Activated CD4-positive, alpha-beta T cell treated with anti-CD3 and anti-CD28 coated beads, Interleukin-2, amount 50 U/mL, for 4 hours (primary cell): ENCODE measurements around the gene SLC9A1.

ENCODE experiments used
- DNase-seq, 2 experiments: peaks; one replicate each; pipeline ENCODE4 v3.0.0-alpha.2; 2020

Gene SLC9A1

DNA sequence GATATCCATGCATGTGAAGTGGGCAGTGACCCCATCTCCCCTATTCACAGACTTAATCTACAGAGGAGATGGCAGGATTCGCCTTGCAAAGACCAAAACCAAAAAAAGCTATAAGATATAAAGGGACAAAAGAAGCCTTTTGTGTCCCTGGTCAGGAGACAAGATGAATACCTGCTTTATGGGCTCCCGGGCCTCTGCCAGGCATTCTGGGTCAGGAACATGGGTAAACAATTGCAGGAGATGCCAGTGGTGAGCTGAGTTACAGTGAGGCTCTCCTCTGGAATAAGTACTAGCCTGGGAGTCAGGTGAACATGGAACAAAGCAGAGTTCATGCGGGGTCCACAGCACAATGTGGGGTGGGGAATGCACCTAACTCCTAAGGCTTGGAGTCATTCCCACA is 4.7 kb downstream of the SLC9A1 start:
- DNase-seq, result no peak

DNA sequence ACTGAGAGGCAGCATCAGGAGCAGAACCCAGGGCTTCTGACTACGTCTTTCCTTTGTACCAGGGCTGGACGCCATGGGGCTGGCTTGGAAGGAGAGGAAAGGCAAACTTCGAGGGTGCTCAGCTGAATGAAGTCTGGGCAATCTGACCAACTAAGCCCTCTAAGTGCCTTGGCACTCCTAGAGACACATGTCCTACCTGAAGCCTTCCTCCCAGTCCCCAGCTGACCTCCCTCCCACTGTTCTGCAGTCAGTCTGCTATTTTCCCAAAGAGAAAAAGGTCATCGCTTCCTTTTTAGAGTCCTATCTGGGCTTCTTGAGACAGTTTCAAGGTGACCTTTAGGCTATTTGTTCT is 5.2 kb downstream of the SLC9A1 start:
- DNase-seq, result no peak

DNA sequence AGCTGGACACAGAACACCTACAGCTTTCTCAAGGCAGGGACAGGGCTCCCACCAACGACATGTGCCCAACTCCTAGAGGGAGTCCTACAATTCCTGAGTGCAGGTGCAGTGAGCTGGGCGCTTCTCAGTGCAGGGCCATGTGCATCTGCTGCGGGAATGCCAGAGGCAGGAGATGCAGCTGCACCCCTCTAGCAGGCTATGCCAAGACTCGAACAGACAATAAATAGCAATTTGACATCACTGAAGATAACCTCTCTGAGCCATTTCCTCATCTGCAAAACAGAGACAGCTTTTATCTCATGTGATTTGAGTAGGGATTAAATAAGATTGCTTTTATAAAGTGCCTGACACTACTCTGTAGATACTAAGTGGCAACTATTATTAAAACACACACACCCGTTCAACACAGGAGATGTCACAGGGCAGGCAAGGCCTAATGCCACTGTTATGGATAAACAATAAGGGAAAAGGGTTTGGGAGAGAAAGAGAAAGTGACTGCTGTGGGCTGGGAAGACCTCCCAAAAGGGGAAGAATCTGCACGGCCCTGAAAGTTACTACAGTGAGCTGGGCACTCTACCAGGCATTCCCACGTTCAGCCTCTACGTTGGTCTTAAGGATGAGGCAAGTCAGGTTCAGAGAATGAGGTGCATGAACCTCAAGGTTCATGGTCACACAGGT is 5.7 kb downstream of the SLC9A1 start:
- DNase-seq, result no peak

DNA sequence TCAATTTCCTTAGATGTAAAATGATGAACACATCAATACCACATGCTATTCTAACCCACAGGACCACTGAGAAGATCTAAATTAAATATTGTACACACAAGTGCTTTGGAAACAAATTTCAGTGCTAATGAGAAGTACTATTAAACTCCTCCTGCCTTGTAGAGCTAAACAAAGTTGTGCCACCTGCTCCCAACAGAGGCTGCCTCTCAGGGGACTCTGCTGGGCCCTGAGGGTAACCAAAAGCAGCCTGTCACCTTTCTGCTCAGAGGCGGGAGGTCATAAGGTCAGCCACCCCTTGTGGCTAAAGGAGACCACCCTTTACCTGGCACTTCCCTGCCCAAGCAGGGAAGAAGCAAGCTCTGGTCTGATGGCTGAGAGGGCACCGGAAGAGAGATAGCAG is 6.3 kb downstream of the SLC9A1 start:
- DNase-seq, result no peak

DNA sequence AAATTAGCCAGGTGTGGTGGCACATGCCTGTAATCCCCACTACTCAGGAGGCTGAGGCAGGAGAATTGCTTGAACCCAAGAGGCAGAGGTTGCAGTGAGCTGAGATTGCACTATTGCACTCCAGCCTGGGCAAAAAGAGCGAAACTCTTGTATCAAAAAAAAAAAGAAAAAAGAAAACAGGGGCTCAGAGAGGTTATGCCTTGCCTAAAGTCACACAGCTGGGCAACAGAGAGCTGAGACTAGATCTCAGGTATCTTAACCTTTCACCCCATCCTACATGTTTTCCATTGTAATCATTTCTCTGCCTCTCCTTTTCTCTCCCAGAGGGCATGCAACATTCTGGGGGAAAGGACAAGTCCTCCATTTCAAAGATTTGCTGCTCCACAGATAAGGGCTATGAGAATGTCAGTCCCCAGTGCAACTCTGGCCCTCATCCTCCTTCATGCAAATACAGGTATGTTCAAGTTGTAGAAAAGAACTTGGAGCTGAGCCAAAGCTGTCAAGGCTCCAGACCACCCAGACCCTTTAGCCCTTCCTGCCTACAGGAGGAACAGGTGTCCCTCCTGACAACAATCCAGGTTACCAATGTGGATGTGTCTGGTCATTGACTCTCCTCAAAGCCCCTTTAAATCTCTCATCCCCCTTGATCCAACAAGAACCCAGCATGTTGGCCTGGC is 6.9 kb downstream of the SLC9A1 start:
- DNase-seq, result no peak

DNA sequence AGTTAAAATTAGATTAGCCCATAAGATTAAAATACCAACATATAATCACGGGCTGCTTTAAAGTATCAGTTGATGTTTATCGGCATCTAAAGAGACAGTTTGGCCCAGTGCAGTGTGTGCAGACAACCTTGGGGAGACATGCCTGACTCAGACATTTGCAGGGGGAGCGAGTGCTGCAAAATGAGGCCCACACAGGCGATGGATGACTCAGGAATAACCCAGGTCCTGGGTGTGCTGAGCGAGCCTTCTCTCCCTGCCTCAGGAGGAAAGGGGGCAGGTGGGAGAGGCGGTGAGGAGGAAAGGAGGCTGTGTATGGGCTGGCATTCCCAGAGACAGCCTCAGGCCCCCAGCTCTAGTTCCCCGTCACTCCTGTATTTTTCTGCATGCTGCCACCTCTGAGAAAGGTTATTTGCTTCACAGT is 9.0 kb downstream of the SLC9A1 start:
- no peak for DNase-seq

DNA sequence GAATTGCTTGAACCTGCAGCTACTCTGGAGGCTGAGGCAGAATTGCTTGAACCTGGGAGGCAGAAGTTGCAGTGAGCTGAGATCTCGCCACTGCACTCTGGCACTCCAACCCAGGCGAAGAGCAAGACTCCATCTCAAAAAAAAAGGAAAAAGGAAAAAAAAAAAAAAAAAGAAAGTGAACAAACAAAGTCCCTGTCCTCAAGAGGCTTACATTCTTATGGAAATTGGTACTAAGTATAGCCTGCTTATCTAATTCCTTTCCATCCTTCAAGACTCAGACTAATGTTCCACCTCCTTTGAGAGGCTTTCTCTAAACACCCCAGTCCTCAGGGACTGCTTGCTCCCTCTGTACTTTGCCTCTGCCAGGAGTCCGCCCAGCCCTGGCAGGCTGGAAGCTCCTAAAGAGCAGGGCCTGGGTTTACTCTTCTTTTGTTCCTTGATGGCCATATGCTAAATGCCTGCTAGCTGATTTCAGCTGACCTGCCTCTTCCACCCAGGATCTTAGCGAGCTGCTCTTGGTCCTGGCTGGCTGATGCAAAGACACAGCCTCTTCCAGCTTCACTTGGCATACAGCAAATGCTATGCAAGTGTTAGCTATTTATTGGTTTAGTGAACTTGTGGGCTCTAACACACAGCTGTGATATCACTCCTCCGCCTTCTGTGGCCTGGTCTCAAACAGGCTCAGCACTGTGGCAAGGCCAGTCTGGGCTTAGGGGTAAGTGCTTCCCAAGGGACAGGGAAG is 9.8 kb downstream of the SLC9A1 start:
- DNase-seq, result no peak

DNA sequence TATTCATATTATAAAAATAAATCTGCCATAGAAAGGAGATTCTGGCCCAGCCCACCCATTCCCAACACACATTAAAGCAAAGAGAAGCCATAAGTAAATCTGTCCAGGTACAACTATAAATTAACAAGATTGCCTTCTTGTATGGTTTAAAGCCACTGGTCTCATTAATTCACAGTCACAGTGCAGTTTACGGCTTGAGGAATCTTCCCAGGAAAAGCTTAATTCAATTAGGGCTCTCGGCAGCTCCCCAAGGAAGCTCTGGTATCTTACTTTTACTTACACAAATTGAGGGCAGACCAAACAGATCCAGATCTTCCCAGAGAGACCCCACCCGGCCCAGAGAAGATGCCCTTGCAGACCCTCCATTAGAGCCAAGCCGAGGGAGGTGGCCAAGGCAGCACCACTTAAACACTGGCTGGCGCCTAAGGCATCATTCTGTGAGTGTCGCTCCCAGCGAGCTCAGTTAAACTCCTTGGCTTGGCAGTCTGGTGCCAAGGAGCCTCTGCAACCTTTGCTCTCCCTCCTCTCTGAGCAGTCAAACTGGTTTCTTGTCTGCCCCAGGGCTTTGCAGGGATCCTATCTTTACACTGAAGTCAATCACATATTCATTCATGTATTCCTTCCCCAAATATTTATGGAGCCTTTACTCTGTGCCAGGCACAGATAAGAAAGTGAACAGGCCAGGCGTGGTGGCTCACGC is 10.7 kb downstream of the SLC9A1 start:
- DNase-seq, result no peak

DNA sequence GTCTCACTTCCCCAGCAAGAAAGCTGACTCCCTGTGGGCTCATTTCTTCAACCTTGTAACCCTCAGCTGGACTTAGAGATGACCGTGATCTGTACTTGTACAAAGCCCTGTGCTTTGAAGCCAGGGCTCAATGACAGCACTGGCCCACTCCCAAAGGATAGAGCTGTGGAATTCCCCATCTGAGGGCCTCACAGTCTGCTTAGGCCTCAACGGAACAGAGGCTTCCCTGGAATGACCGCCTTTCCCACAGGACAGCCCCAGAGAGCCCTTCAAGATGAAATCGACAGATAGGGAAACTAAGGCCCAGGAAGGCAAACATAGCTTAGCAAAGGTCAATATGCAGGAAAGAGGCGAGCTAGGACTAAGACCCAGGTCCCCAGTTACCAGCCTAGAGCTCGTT is 11.5 kb downstream of the SLC9A1 start:
- no peak for DNase-seq

DNA sequence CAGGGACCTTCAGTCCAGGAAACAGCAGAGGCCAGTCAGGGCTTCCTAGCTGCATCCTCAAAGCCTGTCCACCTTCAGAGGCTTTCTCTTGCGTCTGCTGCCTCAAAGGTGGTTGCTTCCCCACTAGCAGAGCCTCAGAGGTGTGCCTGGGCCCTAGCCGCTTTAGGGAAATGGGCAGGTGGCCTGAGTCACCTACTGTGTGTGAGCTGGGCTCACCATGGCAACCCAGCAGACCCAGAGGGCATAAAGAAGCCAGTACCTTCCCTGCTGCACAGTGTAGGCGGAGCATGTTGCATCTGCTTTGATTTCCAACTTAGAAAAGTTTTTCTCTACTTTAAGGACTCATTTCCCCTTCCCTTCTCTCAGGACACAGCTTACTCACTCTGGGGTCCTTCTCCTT is 12.5 kb downstream of the SLC9A1 start:
- DNase-seq, result peak in 1 of 2 experiments; percentile 11

DNA sequence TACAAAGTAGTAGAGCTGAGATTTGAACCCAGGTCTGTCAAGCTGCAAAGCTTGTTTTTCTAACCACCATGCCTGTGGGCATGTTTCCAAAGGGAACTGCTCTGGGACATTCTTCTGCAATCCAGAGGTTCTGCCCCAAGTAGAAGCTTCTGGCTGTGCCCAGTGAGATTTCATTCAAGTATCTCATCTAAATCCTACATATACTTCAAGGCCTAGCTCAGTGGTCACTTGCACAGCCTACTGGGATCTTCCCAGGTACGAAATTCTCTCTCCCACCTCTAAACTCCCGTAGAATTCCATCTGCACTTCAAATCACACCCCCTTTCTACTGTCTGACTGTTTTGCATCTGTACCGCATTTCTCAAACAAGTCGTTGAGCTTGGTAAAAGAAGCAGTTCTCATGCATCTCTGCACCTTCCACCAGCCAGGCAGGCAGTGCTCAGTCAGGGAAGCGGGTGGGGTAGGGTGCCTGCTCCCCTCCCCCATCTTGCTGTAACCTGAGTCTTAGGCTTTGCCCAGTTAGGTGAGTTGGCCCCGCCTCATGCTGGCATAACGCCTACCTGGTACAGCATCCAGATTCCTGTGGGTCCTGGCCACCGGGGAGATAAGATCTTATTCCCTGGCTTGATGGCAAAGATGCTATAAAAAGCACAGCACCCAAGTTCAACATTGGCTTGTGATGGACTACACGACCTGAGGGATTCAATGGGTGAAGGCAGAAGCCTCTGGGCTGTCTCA is 13.5 kb downstream of the SLC9A1 start:
- no peak for DNase-seq

DNA sequence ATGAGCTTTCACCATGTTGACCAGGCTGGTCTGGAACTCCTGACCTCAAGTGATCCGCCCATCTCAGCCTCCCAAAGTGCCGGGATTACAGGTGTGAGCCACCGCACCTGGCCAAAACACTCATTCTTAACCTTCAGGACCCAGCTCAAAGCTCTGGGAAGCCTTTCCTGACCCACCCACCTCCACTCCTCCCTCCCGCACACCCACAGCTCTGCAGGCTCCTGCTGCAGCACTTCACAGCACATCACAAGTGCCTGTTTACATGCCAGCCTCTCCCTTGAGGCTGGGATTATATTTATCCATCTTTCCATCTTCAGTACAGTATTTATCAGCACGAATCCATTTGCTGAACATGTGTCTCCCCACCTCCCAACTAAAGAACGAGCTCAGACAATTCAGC is 14.9 kb downstream of the SLC9A1 start:
- no peak for DNase-seq

DNA sequence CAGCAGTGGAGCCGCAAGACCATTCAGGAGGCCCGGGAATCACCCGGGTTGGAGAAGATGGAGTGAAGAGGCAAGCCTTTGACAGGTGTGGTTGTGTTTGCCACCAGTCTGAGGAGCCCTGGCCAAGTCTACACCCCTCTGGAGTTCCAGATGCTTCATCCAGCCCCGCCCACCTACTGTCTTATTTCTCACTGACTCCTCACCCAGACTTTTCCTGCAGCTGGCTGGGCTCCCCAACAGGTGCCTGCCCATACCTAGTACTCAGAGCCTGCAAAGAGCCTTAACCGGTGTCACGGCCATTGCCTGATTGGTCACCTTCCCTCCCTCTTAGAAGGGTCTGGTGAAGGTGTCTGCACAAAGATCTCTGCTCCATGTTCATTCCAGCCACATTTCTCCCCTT is 16.0 kb downstream of the SLC9A1 start:
- DNase-seq, result no peak

DNA sequence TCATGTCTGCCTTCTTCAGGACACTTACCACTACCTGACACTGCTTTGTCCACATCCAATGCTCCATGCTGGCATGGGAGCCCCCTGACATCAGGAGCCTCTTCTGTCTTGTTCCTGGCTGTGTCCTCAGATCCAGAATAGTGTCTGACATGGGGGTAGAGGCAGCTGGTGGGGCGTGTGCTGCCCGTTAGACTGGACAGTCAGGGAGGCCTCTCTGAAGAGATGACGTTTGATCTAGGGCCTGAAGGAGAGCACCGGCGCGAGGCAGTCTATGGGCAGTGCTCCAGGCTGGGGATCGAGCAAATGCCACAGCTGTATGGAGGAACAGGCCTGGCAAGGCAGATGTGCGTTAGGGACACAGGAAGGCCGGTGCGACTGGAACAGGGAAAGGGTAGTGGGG is 16.6 kb downstream of the SLC9A1 start:
- no peak for DNase-seq

DNA sequence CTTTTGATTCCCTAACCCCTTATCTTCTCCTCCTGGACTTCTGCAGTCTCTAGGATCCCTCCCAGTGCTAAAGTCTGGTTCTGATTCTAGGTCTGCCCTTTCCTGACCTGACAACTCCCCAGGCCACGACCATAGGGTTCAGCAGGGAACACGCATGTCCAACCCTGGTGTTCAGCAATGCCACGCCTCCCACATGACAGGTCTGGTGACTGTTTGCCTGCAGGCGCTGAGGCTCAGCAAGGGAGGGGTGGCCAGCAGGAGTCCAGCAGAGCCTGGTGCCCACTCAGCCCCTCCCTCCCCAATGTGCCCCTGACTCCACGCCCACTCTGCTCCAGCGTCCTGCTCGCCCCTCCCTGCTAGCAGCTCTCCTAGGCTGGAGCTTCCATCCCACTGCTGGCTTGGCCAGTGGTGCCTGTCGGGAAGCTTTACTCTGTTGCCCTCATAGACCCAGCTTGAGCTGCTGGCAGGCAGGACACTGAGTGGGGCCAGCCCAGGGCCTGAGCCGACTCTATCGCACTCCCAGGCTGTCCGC is 17.3 kb downstream of the SLC9A1 start:
- no peak for DNase-seq

DNA sequence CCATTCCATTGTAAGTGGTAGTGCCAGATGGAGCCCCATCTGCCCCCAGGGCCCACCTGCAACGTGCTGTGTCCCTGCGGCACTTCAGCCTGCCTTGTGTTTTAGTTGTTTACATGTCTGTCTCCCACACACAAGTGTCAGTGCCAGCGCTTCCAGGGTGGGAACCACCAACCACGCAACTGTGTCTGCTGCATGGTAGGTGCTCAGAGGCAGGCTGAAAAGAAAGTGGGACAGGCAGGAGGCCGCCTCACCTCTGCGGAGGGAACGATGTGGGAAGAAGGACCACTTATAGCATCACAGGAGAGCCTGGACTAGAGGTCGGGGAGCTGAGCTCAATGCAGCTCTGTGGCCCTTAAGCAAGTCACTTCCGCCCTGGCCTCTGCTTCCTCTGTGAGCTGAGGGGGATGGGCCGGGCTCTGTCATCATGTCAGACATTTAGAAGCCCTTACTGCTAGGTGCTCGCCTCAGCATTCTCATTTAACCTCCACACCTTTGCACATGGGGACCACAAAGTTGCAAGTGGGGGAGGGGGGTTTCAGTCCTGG is 17.9 kb downstream of the SLC9A1 start:
- DNase-seq, result peak; percentile 69

DNA sequence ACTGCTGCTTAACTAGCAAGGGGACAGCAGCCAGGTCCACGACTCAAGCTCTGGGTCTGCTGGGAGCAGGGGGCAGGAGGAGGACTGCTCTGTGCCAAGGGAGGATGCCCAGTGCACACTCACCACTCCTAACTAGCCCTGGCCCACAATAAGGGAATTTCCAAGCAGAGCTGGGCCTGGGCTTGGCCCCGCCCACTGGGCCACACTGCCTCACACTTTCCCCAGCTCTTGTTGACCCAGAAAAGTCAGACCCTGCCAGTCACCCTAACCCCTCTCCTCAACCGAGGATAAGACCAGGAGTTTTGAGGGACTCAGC is 18.7 kb downstream of the SLC9A1 start:
- no peak for DNase-seq

DNA sequence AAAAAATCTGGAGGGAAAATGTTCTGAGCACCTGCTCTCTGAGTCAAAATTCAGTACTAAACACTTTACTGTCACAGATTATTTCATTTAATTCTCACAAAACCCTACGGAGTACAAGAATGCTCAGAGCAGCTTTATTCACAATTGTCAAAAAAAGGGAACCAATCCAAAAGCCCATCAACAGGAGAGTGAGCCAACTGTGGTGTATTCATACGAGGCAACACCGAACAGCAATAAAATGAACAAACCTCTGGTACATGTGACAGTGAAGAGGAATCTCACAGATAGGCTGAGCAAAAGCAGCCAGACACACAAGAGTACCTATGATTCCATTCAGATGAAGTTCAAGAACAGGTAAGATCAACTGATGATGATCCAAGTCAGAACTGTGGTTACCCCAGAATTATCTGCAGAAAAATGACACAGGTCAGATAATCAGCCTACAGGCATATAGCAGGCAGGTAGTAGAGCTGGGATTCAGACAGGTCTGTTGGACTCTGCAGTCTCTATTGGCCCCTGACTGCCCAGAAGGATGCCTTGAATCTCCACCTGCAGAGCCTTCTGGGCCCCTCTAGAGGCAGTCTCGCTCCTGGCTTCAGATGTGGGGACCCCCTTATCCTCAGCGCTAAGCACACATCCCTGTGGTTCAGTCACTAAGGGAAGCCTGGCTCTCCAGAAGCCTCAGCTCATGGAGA is 19.2 kb downstream of the SLC9A1 start:
- no peak for DNase-seq

DNA sequence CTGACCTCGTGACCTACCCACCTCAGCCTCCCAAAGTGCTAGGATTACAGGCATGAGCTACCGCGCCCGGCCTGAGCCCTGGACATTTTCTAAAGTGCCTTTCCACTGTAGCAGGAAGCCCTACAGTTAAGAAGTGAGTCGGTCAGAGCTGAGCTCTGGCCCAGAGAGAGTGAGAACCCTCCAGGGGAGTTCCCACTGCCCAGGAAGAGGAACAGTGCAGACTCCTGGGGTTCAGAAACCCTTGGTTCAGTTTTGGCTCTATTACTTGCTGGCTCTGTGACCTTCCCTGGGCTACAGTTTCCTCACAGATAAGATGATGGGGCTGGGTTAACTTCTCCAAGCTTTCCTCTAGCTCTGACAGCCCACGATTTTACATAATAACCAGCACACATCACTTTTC is 20.9 kb downstream of the SLC9A1 start:
- DNase-seq, result no peak

DNA sequence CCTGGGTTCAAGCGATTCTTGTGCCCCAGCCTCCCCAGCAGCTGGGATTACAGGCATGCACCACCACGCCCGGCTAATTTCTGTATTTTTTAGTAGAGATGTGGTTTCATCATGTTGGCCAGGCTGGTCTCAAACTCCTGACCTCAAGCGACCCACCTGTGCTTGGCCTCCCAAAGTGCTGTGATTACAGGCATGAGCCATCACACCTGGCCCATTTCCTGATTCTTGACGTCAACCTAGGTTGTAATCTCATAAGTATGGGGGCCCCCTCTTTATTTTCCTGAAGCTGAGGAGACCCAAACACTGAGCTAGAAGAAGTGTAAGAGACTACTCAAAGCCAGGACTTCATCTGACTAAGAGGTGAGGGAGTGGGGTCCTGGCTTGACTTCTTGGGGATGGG is 21.8 kb downstream of the SLC9A1 start:
- no peak for DNase-seq

DNA sequence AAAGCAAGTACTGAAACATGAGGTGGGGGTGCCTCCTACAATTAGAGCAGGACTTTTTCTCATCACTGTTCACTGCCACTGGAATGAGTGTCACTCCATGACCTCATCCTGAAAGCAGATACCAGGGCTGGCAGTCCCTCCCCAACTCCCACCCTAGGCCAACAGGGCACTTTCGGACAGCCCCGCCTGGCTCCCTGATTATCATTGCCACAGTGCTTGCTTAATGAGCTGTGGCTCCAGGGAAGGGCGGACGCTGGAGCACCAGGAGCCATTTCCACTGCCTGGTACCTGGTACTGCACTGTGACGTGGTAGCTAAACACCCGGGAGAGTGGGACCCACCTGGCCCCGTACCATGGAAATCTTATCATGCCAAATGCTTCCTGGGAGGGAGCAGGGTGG is 22.3 kb downstream of the SLC9A1 start:
- no peak for DNase-seq

DNA sequence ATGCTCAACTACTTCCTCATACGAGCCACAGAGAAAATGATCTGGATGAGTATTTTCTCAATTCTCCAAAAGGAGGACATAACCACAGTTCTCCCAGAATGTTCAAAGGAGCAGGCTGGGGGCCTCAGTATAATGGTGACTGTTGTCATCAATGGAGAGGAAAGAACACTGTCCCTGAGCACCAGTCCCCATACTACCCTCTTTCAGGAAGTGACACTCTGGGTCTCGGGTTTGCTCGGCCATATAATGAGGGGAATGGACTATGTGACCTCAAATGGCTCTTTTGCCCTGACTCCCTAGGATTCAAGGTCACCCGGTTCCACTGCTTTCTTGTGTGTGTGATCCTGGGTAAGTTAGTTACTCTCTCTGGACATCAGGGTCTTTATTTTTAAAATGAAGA is 22.8 kb downstream of the SLC9A1 start:
- DNase-seq, result no peak
